HCT116 (cell line): Measurements from ENCODE around the gene ARFGAP1. TPM values are rescaled to one million over a fixed set of nuclear protein-coding genes. Genes with fewer than 3 reads are reported as not detected.

Source experiments
- ATAC-seq: fragments of 200-7000 bp; cut with Tn5 transposase; 2 replicates; pipeline ENCODE4 v1.9.1; 2020; ENCODE audit warnings: mild to moderate bottlenecking, moderate library complexity
- BruUV-seq: library from RNA; stranded (reverse); fragments of 400-500 nt; replicated peaks from 2 replicates; lab custom pipeline; 2021; lab: Mats Ljungman, UMichigan
- CTCF ChIA-PET: fragments of 300-600 bp; sonication (Branson Sonifier 250); formaldehyde crosslinking; loops from one replicate; lab custom pipeline; 2021; ENCODE audit warnings: antibody characterized with exemption; lab: Charles Lee
- POLR2A ChIA-PET: fragments of 300-600, 350-600 bp; sonication (Branson Sonifier 250); formaldehyde crosslinking; loops from one replicate; lab custom pipeline; 2021; ENCODE audit warnings: antibody characterized with exemption; lab: Charles Lee
- RAD21 ChIA-PET, 2 experiments: fragments of 300-600 bp; sonication (Branson Sonifier 250); formaldehyde crosslinking; loops; one replicate each; lab custom pipeline; 2023; ENCODE audit warnings: low total read pairs in 2 of 2; ENCODE audit not compliant: uncharacterized antibody in 2 of 2, unreplicated experiment in 2 of 2, low non-redundant PET in 1 of 2; lab: Charles Lee
- DNase-seq: peaks from one replicate; pipeline ENCODE4 v3.0.0-alpha.2; 2010; ENCODE audit warnings: low read depth, low spot score
- H2AFZ ChIP-seq: fragments of 200-600 bp; shearing (Covaris generic), sonication (generic); 2 replicates; pipeline ENCODE4 v1.6.1; 2017; ENCODE audit warnings: low read depth, mixed run types, mixed read lengths, antibody characterized with exemption, low read length; ENCODE audit not compliant: poor library complexity, severe bottlenecking
- H3K27ac ChIP-seq: 2 replicates; pipeline ENCODE4 v1.5.1; 2012; ENCODE audit warnings: low read depth, low read length
- H3K27me3 ChIP-seq: fragments of 200-600 bp; sonication (generic); 2 replicates; pipeline ENCODE4 v1.6.1; 2016; ENCODE audit warnings: mixed run types, low read length, mixed read lengths; ENCODE audit not compliant: insufficient read depth
- H3K36me3 ChIP-seq, 2 experiments: fragments of 200-500 bp in 1 of 2; fragments of 200-600 bp in 1 of 2; sonication (Bioruptor generic) in 1 of 2; sonication (generic) in 1 of 2; 2 replicates each; pipeline versions ENCODE4 v1.5.1 to v1.6.1; 2014 to 2016; ENCODE audit warnings: low read length in 2 of 2, inconsistent platforms in 1 of 2, mixed read lengths in 1 of 2, mixed run types in 1 of 2; ENCODE audit not compliant: insufficient read depth in 2 of 2, control insufficient read depth in 1 of 2
- H3K4me1 ChIP-seq, 2 experiments: fragments of 200-600 bp in 1 of 2; sonication (generic) in 1 of 2; 2 replicates each; pipeline versions ENCODE4 v1.5.1 to v1.6.1; 2012 to 2017; ENCODE audit warnings: low read length in 2 of 2, inconsistent platforms in 1 of 2, mild to moderate bottlenecking in 1 of 2, mixed read lengths in 1 of 2, mixed run types in 1 of 2, moderate library complexity in 1 of 2; ENCODE audit not compliant: insufficient read depth in 2 of 2, control insufficient read depth in 1 of 2
- H3K4me2 ChIP-seq: fragments of 200-600 bp; sonication (generic); 2 replicates; pipeline ENCODE4 v1.6.1; 2017; ENCODE audit warnings: mixed run types, low read length, mixed read lengths
- H3K4me3 ChIP-seq, 2 experiments: fragments of 200-600 bp in 1 of 2; sonication (generic) in 1 of 2; replicated peaks in 1 of 2; 2 replicates each; pipeline ENCODE4 v1.5.1; 2011 to 2016; ENCODE audit warnings: low read length in 2 of 2, control low read depth in 1 of 2, low read depth in 1 of 2, mild to moderate bottlenecking in 1 of 2, mixed read lengths in 1 of 2, mixed run types in 1 of 2
- H3K79me2 ChIP-seq: fragments of 200-600 bp; sonication (generic); 2 replicates; pipeline ENCODE4 v1.6.1; 2017; ENCODE audit warnings: mild to moderate bottlenecking, mixed run types, low read length, moderate library complexity, mixed read lengths; ENCODE audit not compliant: insufficient read depth
- H3K9ac ChIP-seq: fragments of 200-600 bp; sonication (generic); 2 replicates; pipeline ENCODE4 v1.6.1; 2016; ENCODE audit warnings: low read length, mixed read lengths
- H3K9me2 ChIP-seq: fragments of 200-600 bp; sonication (generic), shearing (Covaris generic); 2 replicates; pipeline ENCODE4 v1.6.1; 2017; ENCODE audit warnings: mixed run types, mild to moderate bottlenecking, moderate library complexity; ENCODE audit not compliant: insufficient read depth
- H3K9me3 ChIP-seq, 2 experiments: fragments of 200-500 bp in 1 of 2; fragments of 200-600 bp in 1 of 2; sonication (Bioruptor generic) in 1 of 2; sonication (generic) in 1 of 2; 2 replicates each; pipeline ENCODE4 v1.6.1; 2014 to 2017; ENCODE audit warnings: low read length in 2 of 2, mixed read lengths in 2 of 2, inconsistent platforms in 1 of 2, low read depth in 1 of 2, mild to moderate bottlenecking in 1 of 2, mixed run types in 1 of 2, moderate library complexity in 1 of 2; ENCODE audit not compliant: control insufficient read depth in 1 of 2, insufficient read depth in 1 of 2
- H4K20me1 ChIP-seq: fragments of 200-600 bp; sonication (generic), shearing (Covaris generic); 2 replicates; pipeline ENCODE4 v1.6.1; 2017; ENCODE audit warnings: mixed run types, mild to moderate bottlenecking, moderate library complexity; ENCODE audit not compliant: insufficient read depth
- CEBPB ChIP-seq: IDR thresholded peaks from 2 replicates; pipeline ENCODE4 v1.6.1; 2012; ENCODE audit warnings: low read depth
- CTCF ChIP-seq, 3 experiments: fragments of 200-600 bp in 1 of 3; sonication (generic) in 1 of 3; IDR thresholded peaks in 2 of 3; conservative IDR thresholded peaks in 1 of 3; 2 replicates each; pipeline ENCODE4 v1.5.1; 2012 to 2017; ENCODE audit warnings: low read depth in 2 of 3, low read length in 2 of 3, antibody characterized with exemption in 1 of 3, borderline replicate concordance in 1 of 3, control low read depth in 1 of 3, mild to moderate bottlenecking in 1 of 3, mixed read lengths in 1 of 3, mixed run types in 1 of 3, moderate library complexity in 1 of 3; ENCODE audit not compliant: insufficient read depth in 1 of 3
- EGR1 ChIP-seq: IDR thresholded peaks from 2 replicates; pipeline ENCODE4 v1.6.1; 2012; ENCODE audit warnings: low read depth
- ELF1 ChIP-seq: IDR thresholded peaks from 2 replicates; pipeline ENCODE4 v1.6.1; 2012; ENCODE audit warnings: low read depth, borderline replicate concordance
- EZH2 ChIP-seq: fragments of 200-600 bp; sonication (generic); IDR thresholded peaks from 2 replicates; pipeline ENCODE4 v1.6.1; 2017; ENCODE audit warnings: antibody characterized with exemption, mixed run types
- EZH2phosphoT487 ChIP-seq: fragments of 200-600 bp; IDR thresholded peaks from 2 replicates; pipeline ENCODE4 v1.6.1; 2018; ENCODE audit warnings: antibody characterized with exemption, borderline replicate concordance
- JUND ChIP-seq: IDR thresholded peaks from 2 replicates; pipeline ENCODE4 v1.6.1; 2012
- POLR2A ChIP-seq: IDR thresholded peaks from 2 replicates; pipeline ENCODE4 v1.7.0; 2011; ENCODE audit warnings: borderline replicate concordance; ENCODE audit not compliant: insufficient read depth, insufficient read length; ENCODE audit errors: extremely low read depth
- RAD21 ChIP-seq: IDR thresholded peaks from 2 replicates; pipeline ENCODE4 v1.6.1; 2012; ENCODE audit warnings: low read depth, mild to moderate bottlenecking
- REST ChIP-seq: IDR thresholded peaks from 2 replicates; pipeline ENCODE4 v1.6.1; 2012; ENCODE audit warnings: low read depth
- SIN3A ChIP-seq: IDR thresholded peaks from 2 replicates; pipeline ENCODE4 v1.6.1; 2012; ENCODE audit warnings: low read depth
- SP1 ChIP-seq: IDR thresholded peaks from 2 replicates; pipeline ENCODE4 v1.6.1; 2012; ENCODE audit warnings: low read depth
- SRF ChIP-seq: IDR thresholded peaks from 2 replicates; pipeline ENCODE4 v1.6.1; 2012; ENCODE audit warnings: low read depth
- TCF7L2 ChIP-seq: IDR thresholded peaks from 2 replicates; pipeline ENCODE4 v1.7.0; 2011; ENCODE audit warnings: borderline replicate concordance, inconsistent platforms; ENCODE audit not compliant: insufficient read depth, insufficient read length; ENCODE audit errors: extremely low read depth
- YY1 ChIP-seq: IDR thresholded peaks from 2 replicates; pipeline ENCODE4 v1.6.1; 2011; ENCODE audit warnings: low read length, low read depth, moderate library complexity, mild to moderate bottlenecking; ENCODE audit not compliant: insufficient replicate concordance; ENCODE audit errors: extremely low read depth
- ZFX ChIP-seq: fragments of 450-650 bp; IDR thresholded peaks from 2 replicates; pipeline ENCODE4 v1.6.1; 2017
- ZNF274 ChIP-seq: fragments of 200-500 bp; sonication (Bioruptor generic); IDR thresholded peaks from 2 replicates; pipeline ENCODE4 v1.6.1; 2014; ENCODE audit warnings: mild to moderate bottlenecking, low read depth, low read length, inconsistent platforms
- intact Hi-C: fragments of 100-400 bp; cut with micrococcal nuclease; formaldehyde crosslinking; loops from 2 replicates; pipeline ENCODE4 v1.10.0; 2022
- total RNA-seq: library from RNA; stranded (reverse); gene quantifications from one replicate; pipeline ENCODE4 v1.2.1, GENCODE V29; 2021; ENCODE audit not compliant: unreplicated experiment
- TF ChIP-seq, protein P1 (sequence below): IDR thresholded peaks from 2 replicates; pipeline ENCODE4 v1.6.1; 2012
- TF ChIP-seq, protein P2 (sequence below): IDR thresholded peaks from 2 replicates; pipeline ENCODE4 v1.6.1; 2011; ENCODE audit warnings: mild to moderate bottlenecking, low read length, moderate library complexity; ENCODE audit not compliant: insufficient replicate concordance; ENCODE audit errors: extremely low read depth
- TF ChIP-seq, protein P3 (sequence below): IDR thresholded peaks from 2 replicates; pipeline ENCODE4 v1.6.1; 2012

ARFGAP1 gene
- total RNA-seq, 1 experiment from 2014 or later, result 94.4 TPM

DNA sequence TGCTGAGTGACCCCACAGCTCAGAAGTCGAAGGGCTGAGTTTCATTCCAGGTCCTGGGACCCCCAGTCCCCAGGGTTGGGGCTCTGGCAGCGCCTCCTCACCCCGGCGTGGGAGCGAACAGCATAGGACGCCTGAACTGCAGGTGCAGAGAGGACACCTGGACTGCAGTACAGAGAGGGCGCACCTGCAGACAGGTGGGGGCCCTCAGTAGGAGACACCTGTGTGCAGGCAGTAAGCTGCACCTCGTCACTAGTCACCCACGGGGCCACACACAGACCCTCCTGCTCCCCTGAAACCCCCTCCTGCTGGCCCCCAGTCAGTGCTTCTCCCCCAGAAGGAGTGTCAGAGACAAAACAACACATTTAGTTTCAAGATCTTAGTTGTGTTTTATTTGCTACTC is 9.8 kb upstream of the ARFGAP1 start:
- no TSS peak for BruUV-seq
- Histone ChIP-seq H3K9me3 (no peaks in the 10 kb centered on the region), H2AFZ (no peak overlapping the region), H3K9ac (no peak overlapping the region), H3K4me3 (no peak overlapping the region), H3K79me2 (no peaks in the 10 kb centered on the region), H3K36me3 (no peaks in the 10 kb centered on the region), H3K4me1 (no peaks in the 10 kb centered on the region), H3K9me2 (no peaks in the 10 kb centered on the region), H3K4me2 (no peak overlapping the region), H3K27me3 (no peaks in the 10 kb centered on the region), H4K20me1 (no peaks in the 10 kb centered on the region), H3K27ac (no peak overlapping the region)
- RAD21 ChIA-PET, result no interaction called here
- intact Hi-C loops, result no loop called here
- POLR2A ChIA-PET, result no interaction called here
- DNase-seq (no peak), ATAC-seq (no peak)
- CTCF ChIA-PET, result no interaction called here
- TF ChIP-seq ZFX (no peak), TCF7L2 (no peak), YY1 (no peak), CEBPB (no peak), CTCF (IDR thresholded peaks at IDR 0.05 in 2 of 3, conservative IDR thresholded peaks at IDR 0.05 in 1 of 3; ENCODE audit: borderline replicate concordance in 1 of 3, insufficient read depth in 1 of 3, low read depth in 2 of 3, low read length in 2 of 3) (no peak), ELF1 (no peak), EZH2 (no peak), RAD21 (no peak), EGR1 (no peak), JUND (no peak), SRF (no peak), SP1 (no peak), POLR2A (no peak), ZNF274 (no peak), EZH2phosphoT487 (no peak), REST (no peak), SIN3A (no peak)
- TF ChIP-seq, protein P1, sequence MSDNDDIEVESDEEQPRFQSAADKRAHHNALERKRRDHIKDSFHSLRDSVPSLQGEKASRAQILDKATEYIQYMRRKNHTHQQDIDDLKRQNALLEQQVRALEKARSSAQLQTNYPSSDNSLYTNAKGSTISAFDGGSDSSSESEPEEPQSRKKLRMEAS, result no peak
- TF ChIP-seq, protein P2, sequence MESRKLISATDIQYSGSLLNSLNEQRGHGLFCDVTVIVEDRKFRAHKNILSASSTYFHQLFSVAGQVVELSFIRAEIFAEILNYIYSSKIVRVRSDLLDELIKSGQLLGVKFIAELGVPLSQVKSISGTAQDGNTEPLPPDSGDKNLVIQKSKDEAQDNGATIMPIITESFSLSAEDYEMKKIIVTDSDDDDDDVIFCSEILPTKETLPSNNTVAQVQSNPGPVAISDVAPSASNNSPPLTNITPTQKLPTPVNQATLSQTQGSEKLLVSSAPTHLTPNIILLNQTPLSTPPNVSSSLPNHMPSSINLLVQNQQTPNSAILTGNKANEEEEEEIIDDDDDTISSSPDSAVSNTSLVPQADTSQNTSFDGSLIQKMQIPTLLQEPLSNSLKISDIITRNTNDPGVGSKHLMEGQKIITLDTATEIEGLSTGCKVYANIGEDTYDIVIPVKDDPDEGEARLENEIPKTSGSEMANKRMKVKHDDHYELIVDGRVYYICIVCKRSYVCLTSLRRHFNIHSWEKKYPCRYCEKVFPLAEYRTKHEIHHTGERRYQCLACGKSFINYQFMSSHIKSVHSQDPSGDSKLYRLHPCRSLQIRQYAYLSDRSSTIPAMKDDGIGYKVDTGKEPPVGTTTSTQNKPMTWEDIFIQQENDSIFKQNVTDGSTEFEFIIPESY, result no peak
- TF ChIP-seq, protein P3, sequence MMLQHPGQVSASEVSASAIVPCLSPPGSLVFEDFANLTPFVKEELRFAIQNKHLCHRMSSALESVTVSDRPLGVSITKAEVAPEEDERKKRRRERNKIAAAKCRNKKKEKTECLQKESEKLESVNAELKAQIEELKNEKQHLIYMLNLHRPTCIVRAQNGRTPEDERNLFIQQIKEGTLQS, result no peak
